Measurements from ENCODE around the gene FREM3.
"Not testable (repeated sequence)": the region's sequence is repeated elsewhere in the genome, so short reads cannot be mapped to it uniquely, and the experiment has no call there.

DNA sequence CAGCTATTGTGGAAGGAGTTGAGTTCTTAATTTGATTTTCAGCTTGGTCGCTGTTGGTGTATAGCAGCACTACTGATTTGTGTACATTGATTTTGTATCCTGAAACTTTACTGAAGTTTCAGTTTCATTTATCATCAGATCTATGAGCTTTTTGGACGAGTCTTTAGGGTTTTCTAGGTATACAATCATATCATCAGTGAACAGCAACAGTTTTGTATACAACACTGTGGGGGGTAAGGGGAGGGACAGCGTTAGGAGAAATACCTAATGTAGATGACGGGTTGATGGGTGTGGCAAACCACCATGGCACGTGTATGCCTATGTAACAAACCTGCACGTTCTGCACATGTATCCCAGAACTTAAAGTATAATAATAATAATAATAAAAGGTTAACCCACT is 35.6 kb upstream of the FREM3 start:
- TF ChIP-seq, protein P1, sequence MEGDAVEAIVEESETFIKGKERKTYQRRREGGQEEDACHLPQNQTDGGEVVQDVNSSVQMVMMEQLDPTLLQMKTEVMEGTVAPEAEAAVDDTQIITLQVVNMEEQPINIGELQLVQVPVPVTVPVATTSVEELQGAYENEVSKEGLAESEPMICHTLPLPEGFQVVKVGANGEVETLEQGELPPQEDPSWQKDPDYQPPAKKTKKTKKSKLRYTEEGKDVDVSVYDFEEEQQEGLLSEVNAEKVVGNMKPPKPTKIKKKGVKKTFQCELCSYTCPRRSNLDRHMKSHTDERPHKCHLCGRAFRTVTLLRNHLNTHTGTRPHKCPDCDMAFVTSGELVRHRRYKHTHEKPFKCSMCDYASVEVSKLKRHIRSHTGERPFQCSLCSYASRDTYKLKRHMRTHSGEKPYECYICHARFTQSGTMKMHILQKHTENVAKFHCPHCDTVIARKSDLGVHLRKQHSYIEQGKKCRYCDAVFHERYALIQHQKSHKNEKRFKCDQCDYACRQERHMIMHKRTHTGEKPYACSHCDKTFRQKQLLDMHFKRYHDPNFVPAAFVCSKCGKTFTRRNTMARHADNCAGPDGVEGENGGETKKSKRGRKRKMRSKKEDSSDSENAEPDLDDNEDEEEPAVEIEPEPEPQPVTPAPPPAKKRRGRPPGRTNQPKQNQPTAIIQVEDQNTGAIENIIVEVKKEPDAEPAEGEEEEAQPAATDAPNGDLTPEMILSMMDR (conservative IDR thresholded peaks at IDR 0.05; ENCODE audit: low read depth, low read length) = not testable (repeated sequence)
- not testable (repeated sequence) for TF ChIP-seq EZH2 (IDR thresholded peaks at IDR 0.05; ENCODE audit: borderline replicate concordance, low read depth, low read length, poor library complexity, severe bottlenecking)
